NCI-H748 (cell line): ENCODE data around the gene SLC12A7.
"Not testable (repeated sequence)": the region's sequence is repeated elsewhere in the genome, so short reads cannot be mapped to it uniquely, and the experiment has no call there.

Experiments
- DNase-seq: peaks from one replicate; lab custom pipeline; 2025; ENCODE audit not compliant: unreplicated experiment; lab: John Stamatoyannopoulos, UW

The SLC12A7 gene

DNA sequence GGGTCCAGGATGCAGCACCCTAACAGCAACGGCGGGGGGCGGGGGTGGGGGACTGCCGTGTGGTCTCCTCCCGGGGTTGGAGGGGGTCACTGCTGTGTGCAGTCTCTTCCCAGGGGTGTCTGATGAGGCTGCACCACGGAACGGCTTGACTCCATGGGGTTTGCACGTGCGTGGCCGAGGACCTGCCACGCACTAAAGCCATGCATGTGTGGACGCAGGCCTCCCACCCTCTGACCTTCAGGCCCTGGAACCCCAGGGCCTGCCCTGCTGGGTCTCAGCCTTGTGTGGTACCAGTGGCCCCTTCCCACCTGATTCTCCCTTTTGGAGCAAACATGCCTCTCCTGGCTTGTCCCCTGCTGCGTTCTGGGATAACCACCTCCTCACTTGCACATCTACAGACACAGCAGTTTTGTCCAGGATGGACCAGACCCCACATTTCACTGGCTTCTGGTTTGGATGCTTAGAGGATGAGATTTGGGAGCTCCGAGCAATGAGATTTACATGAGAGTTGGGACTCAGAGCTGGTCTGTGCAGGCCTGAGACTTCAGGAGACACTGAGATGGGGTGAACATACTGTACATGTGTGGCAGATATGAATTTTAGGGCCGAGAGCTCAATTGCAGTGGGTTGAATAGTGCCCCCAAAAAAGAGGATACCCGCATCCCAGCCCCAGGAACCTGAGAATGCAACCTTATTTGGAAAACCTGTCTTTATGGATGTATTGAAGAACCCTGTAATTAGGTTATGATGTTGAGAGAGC is 45.8 kb downstream of the SLC12A7 start:
- DNase-seq: no peak

GRCh38 chr5:1065143-1065750 is 46.6 kb downstream of the SLC12A7 start:
- no peak for DNase-seq

- DNase-seq: no peak
Observed at GRCh38 chr5:1064383-1065142, 47.3 kb downstream of the SLC12A7 start.

GRCh38 chr5:1063661-1064382 is 48.0 kb downstream of the SLC12A7 start:
- no peak for DNase-seq

DNA sequence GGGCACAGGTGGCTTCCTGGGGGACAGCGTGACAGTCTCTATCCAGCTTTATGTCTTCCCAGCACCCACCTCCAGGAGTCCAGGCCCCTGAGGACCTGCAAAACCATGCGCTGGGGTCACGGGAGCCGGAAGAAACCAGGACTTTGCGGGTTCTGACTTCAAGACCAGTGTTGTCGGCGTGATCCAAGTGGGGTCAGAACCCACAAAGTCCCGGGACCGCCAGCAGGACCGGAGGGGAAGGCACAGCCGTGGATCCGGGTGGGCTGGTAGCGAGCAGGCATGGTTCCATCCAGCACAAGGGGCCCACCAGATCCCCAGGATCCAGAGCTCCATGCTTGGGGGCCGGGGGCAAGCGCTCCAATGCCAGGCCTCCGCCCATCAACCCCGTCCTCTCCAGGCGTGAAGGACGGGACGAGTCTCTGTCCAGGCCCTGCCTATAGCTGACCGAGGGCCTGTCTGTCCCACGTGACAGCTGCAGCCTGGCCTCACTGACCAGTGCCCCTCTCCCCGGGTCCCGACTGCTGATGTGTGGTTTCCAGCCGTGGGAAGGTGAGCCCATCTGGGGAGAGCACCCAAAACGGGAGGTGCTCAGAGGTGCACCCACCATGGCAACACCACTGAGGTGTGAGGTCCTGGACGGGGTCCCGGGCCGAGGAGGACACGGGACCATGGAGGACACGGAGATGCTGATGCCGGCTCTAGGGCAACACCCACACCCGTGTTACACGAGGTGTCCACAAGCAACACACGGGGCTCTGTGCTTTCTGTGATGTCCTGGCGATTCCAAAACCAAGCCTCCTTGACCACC is 48.9 kb downstream of the SLC12A7 start:
- no peak for DNase-seq

GRCh38 chr5:1061916-1062315 is 49.9 kb downstream of the SLC12A7 start:
- DNase-seq: no peak

DNA sequence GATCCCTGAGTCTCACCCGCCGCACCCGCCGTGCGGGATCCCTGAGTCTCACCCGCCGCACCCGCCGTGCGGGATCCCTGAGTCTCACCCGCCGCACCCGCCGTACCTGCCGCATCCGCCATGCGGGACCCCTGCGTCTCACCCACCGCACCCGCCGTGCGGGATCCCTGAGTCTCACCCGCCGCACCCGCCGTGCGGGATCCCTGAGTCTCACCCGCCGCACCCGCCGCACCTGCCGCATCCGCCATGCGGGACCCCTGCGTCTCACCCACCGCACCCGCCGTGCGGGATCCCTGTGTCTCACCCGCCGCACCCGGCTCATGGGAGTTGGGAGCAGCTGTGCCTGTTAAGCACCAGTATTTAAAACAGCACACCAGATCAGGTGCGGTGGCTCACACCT is 50.6 kb downstream of the SLC12A7 start:
- DNase-seq: not testable (repeated sequence)

DNA sequence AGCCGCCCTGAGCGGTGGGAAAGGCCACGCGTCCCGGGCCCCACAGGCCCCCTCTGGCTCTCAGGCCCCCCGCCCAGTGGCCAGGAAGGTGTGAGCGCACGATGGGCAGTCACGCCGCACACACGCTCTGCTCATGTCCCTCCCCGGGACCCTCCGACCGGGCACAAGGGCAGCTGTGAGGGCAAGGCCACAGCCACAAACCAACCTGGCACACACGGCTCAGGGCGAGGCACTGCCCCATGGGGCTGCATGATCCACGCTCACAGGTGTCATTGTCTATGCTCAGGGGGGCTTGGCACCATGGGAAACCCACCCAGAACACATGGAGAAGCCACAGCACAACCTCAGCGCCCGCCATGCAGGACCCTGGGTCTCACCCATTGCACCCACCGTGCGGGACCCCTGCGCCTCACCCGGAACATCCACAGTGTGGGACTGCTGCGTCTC is 51.3 kb downstream of the SLC12A7 start:
- DNase-seq: no peak

GRCh38 chr5:1059884-1060263 is 52.0 kb downstream of the SLC12A7 start:
- DNase-seq: no peak

DNA sequence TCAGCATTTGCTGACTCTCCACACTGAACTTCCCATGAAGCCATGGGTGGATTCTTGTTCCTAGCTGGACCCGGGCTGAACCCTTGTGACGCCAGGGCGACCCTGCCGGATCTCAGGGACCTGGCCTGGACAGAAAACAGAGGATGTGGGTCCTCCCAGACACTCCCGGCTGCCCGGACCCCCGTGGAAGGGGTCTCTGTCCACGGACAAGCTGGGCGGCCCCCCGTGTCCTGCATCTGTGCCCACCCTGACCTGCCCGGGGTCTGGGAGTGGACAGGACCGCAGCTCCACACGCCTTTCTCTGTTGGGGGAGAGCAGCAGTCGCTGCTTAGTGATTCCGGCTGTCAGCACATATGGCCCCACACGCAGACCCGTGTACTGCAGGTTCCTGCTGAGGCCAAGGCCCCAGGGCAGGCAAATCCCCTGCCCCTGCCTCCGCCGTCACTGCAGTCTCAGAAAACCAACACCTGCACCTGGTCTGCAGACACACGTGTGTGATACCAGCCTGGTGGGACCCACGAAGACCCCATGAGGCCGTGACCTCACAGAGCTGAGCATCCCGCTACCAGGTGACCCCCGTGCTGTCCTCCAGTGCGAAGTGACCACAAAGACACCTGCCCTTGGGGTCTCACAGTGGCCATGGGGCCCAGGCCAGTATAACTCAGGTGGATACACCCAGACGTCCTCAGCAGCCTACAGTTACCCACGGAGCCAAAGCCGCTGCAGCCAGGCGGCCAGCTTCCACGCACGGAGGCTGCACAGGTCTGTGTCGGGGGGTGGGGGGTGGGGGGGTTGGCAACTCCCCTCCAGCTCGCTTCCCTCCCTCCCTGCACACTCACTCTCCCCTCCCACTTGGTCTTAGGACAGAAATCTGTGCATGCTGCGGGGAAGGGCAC is 52.6 kb downstream of the SLC12A7 start:
- no peak for DNase-seq

GRCh38 chr5:1058083-1058945 is 53.5 kb downstream of the SLC12A7 start:
- DNase-seq: no peak

- no peak for DNase-seq
Observed at GRCh38 chr5:1057485-1058082, 54.3 kb downstream of the SLC12A7 start.

- DNase-seq: no peak
Observed at GRCh38 chr5:1056611-1057484, 55.0 kb downstream of the SLC12A7 start.

- DNase-seq: no peak
Observed at GRCh38 chr5:1055896-1056610, 55.8 kb downstream of the SLC12A7 start.

- no peak for DNase-seq
Observed at GRCh38 chr5:1054799-1055775, 56.8 kb downstream of the SLC12A7 start.
